GM12874 (cell line): Measurements from ENCODE around the gene ASPSCR1.

ENCODE experiments used
- CTCF ChIP-seq: IDR thresholded peaks from 2 replicates; pipeline ENCODE4 v1.5.1; 2011; ENCODE audit warnings: low read depth, mild to moderate bottlenecking, control low read depth, low read length, moderate library complexity; ENCODE audit not compliant: insufficient read depth

The ASPSCR1 gene

GRCh38 chr17:81993729-81994592 lies 16.5 kb downstream of the ASPSCR1 start:
- TF ChIP-seq CTCF = no peak

GRCh38 chr17:81994593-81995462 lies 17.4 kb downstream of the ASPSCR1 start:
- no peak for TF ChIP-seq CTCF

- no peak for TF ChIP-seq CTCF
Observed at GRCh38 chr17:81995463-81996231, 18.2 kb downstream of the ASPSCR1 start.

GRCh38 chr17:81996232-81996756 lies 18.9 kb downstream of the ASPSCR1 start:
- TF ChIP-seq CTCF = no peak

GRCh38 chr17:81996757-81997441 lies 19.5 kb downstream of the ASPSCR1 start:
- TF ChIP-seq CTCF = no peak

GRCh38 chr17:81998212-81998611 lies 20.8 kb downstream of the ASPSCR1 start:
- no peak for TF ChIP-seq CTCF
